ENCODE results near the gene CDC14B.

- TF ChIP-seq, protein P1, sequence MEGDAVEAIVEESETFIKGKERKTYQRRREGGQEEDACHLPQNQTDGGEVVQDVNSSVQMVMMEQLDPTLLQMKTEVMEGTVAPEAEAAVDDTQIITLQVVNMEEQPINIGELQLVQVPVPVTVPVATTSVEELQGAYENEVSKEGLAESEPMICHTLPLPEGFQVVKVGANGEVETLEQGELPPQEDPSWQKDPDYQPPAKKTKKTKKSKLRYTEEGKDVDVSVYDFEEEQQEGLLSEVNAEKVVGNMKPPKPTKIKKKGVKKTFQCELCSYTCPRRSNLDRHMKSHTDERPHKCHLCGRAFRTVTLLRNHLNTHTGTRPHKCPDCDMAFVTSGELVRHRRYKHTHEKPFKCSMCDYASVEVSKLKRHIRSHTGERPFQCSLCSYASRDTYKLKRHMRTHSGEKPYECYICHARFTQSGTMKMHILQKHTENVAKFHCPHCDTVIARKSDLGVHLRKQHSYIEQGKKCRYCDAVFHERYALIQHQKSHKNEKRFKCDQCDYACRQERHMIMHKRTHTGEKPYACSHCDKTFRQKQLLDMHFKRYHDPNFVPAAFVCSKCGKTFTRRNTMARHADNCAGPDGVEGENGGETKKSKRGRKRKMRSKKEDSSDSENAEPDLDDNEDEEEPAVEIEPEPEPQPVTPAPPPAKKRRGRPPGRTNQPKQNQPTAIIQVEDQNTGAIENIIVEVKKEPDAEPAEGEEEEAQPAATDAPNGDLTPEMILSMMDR (IDR thresholded peaks at IDR 0.05): no peak
- no peak for TF ChIP-seq POLR2A (IDR thresholded peaks at IDR 0.05)
Measured at GRCh38 chr9:96574455-96574854, 45.2 kb downstream of the CDC14B start.

Data from lower leg skin (tissue), 3 donors.